Glomerular endothelial cell (primary cell): ENCODE data around the gene SSH3. TPM values are rescaled to one million over a fixed set of nuclear protein-coding genes. Genes with fewer than 3 reads are reported as not detected.

Experiments used
- DNase-seq: peaks from one replicate; pipeline ENCODE4 v3.0.0-alpha.2; 2011; ENCODE audit warnings: low read depth, low spot score; ENCODE audit errors: extremely low read depth
- total RNA-seq: library from RNA; depleted of rRNA; stranded (reverse); fragments of >200 nt; gene quantifications from 2 replicates; pipeline ENCODE4 v1.2.3, GENCODE V29; 2015

The SSH3 gene
- total RNA-seq, 1 donor from 2014 or later, result 16.7 TPM

GRCh38 chr11:67267188-67268080 is 35.9 kb upstream of the SSH3 start:
- DNase-seq, result no peak

GRCh38 chr11:67268081-67268961 is 35.0 kb upstream of the SSH3 start:
- no peak for DNase-seq

- no peak for DNase-seq
These were observed 34.4 kb upstream of the SSH3 start for GRCh38 chr11:67268962-67269268.

- no peak for DNase-seq
These were observed 33.7 kb upstream of the SSH3 start for GRCh38 chr11:67269401-67270255.

GRCh38 chr11:67270256-67271204 is 32.8 kb upstream of the SSH3 start:
- DNase-seq, result no peak

GRCh38 chr11:67271205-67271540 is 32.2 kb upstream of the SSH3 start:
- DNase-seq, result no peak

GRCh38 chr11:67271541-67272284 is 31.6 kb upstream of the SSH3 start:
- DNase-seq, result no peak

- DNase-seq, result no peak
These were observed 30.7 kb upstream of the SSH3 start for GRCh38 chr11:67272327-67273259.

- DNase-seq, result no peak
These were observed 29.9 kb upstream of the SSH3 start for GRCh38 chr11:67273260-67273990.

GRCh38 chr11:67274768-67275605 is 28.3 kb upstream of the SSH3 start:
- no peak for DNase-seq

GRCh38 chr11:67275606-67276409 is 27.5 kb upstream of the SSH3 start:
- DNase-seq, result no peak

GRCh38 chr11:67276781-67277230 is 26.5 kb upstream of the SSH3 start:
- no peak for DNase-seq

GRCh38 chr11:67277231-67277961 is 25.9 kb upstream of the SSH3 start:
- DNase-seq, result no peak

- no peak for DNase-seq
These were observed 25.0 kb upstream of the SSH3 start for GRCh38 chr11:67278135-67278938.
